ENCODE results near the gene FOXP1.

FOXP1 gene

GRCh38 chr3:71046791-71047190, 536.7 kb downstream of the FOXP1 start:
- H3K79me2 ChIP-seq (ENCODE audit: low read length) = peaks cover 100% of the 10 kb centered on the region
- H2AFZ ChIP-seq (ENCODE audit: low read depth, low read length) = no peak overlapping the region
- TF ChIP-seq EZH2phosphoT487 (IDR thresholded peaks at IDR 0.05; ENCODE audit: low read depth) (no peak), CTCF (IDR thresholded peaks at IDR 0.05; ENCODE audit: low read depth, low read length) (no peak)
- H3K4me1 ChIP-seq (ENCODE audit: low read length) = peaks cover 67% of the 10 kb centered on the region
- H3K9ac ChIP-seq (ENCODE audit: low read length) = no peak overlapping the region
- H4K20me1 ChIP-seq (ENCODE audit: insufficient read depth, low read length) = peaks cover 99% of the 10 kb centered on the region
- no peaks in the 10 kb centered on the region for H3K9me3 ChIP-seq (ENCODE audit: insufficient read depth, low read length)
- no peak overlapping the region for H3K4me3 ChIP-seq (ENCODE audit: low read length)
- no peaks in the 10 kb centered on the region for H3K27me3 ChIP-seq (ENCODE audit: low read depth, low read length)
- peak overlapping the region; percentile 31 for H3K4me2 ChIP-seq (ENCODE audit: low read length)
- peaks cover 83% of the 10 kb centered on the region for H3K36me3 ChIP-seq (replicated peaks; ENCODE audit: low read depth, low read length)
- H3K27ac ChIP-seq (ENCODE audit: low read length) = no peak overlapping the region

GRCh38 chr3:71045917-71046282, 537.6 kb downstream of the FOXP1 start:
- Histone ChIP-seq H4K20me1 (ENCODE audit: insufficient read depth, low read length) (peaks cover 99% of the 10 kb centered on the region), H3K4me1 (ENCODE audit: low read length) (peaks cover 58% of the 10 kb centered on the region), H3K4me2 (ENCODE audit: low read length) (peak overlapping the region; percentile 31), H3K4me3 (ENCODE audit: low read length) (no peak overlapping the region), H2AFZ (ENCODE audit: low read depth, low read length) (no peak overlapping the region), H3K36me3 (replicated peaks; ENCODE audit: low read depth, low read length) (peaks cover 84% of the 10 kb centered on the region), H3K9me3 (ENCODE audit: insufficient read depth, low read length) (no peaks in the 10 kb centered on the region), H3K27me3 (ENCODE audit: low read depth, low read length) (no peaks in the 10 kb centered on the region), H3K79me2 (ENCODE audit: low read length) (peaks cover 100% of the 10 kb centered on the region), H3K9ac (ENCODE audit: low read length) (no peak overlapping the region), H3K27ac (ENCODE audit: low read length) (peak overlapping the region; percentile 33)
- TF ChIP-seq CTCF (IDR thresholded peaks at IDR 0.05; ENCODE audit: low read depth, low read length) (no peak), EZH2phosphoT487 (IDR thresholded peaks at IDR 0.05; ENCODE audit: low read depth) (no peak)

- H3K27me3 ChIP-seq (ENCODE audit: low read depth, low read length) = no peaks in the 10 kb centered on the region
- H3K9me3 ChIP-seq (ENCODE audit: insufficient read depth, low read length) = no peaks in the 10 kb centered on the region
- peaks cover 52% of the 10 kb centered on the region for H3K4me1 ChIP-seq (ENCODE audit: low read length)
- H3K27ac ChIP-seq (ENCODE audit: low read length) = peak overlapping the region; percentile 33
- H2AFZ ChIP-seq (ENCODE audit: low read depth, low read length) = no peak overlapping the region
- no peak overlapping the region for H3K4me3 ChIP-seq (ENCODE audit: low read length)
- no peak overlapping the region for H3K9ac ChIP-seq (ENCODE audit: low read length)
- H3K79me2 ChIP-seq (ENCODE audit: low read length) = peaks cover 100% of the 10 kb centered on the region
- H3K36me3 ChIP-seq (replicated peaks; ENCODE audit: low read depth, low read length) = peaks cover 89% of the 10 kb centered on the region
- TF ChIP-seq CTCF (IDR thresholded peaks at IDR 0.05; ENCODE audit: low read depth, low read length) = no peak
- peak overlapping the region; percentile 31; the same call in 1 of the 2 replicates for H3K4me2 ChIP-seq (ENCODE audit: low read length)
- H4K20me1 ChIP-seq (ENCODE audit: insufficient read depth, low read length) = peaks cover 99% of the 10 kb centered on the region
Measured at GRCh38 chr3:71045212-71045916, 538.2 kb downstream of the FOXP1 start.

- peaks cover 98% of the 10 kb centered on the region for H3K36me3 ChIP-seq (replicated peaks; ENCODE audit: low read depth, low read length)
Measured at GRCh38 chr3:71042759-71043158, 540.8 kb downstream of the FOXP1 start.

More at GRCh38 chr3:71042759-71043158, 540.8 kb downstream of the FOXP1 start:
- peaks cover 26% of the 10 kb centered on the region for H3K4me1 ChIP-seq (ENCODE audit: low read length)
- no peak overlapping the region for H3K27ac ChIP-seq (ENCODE audit: low read length)
- H3K4me2 ChIP-seq (ENCODE audit: low read length) = no peak overlapping the region
- H3K4me3 ChIP-seq (ENCODE audit: low read length) = no peak overlapping the region
- no peak overlapping the region for H2AFZ ChIP-seq (ENCODE audit: low read depth, low read length)
- TF ChIP-seq EZH2phosphoT487 (IDR thresholded peaks at IDR 0.05; ENCODE audit: low read depth) (no peak), CTCF (IDR thresholded peaks at IDR 0.05; ENCODE audit: low read depth, low read length) (no peak)
- H4K20me1 ChIP-seq (ENCODE audit: insufficient read depth, low read length) = peaks cover 98% of the 10 kb centered on the region
- peaks cover 100% of the 10 kb centered on the region for H3K79me2 ChIP-seq (ENCODE audit: low read length)
- no peaks in the 10 kb centered on the region for H3K27me3 ChIP-seq (ENCODE audit: low read depth, low read length)
- no peaks in the 10 kb centered on the region for H3K9me3 ChIP-seq (ENCODE audit: insufficient read depth, low read length)
- no peak overlapping the region for H3K9ac ChIP-seq (ENCODE audit: low read length)

All from OCI-LY3 (cell line).